NCI-H1105 (cell line): ENCODE measurements around the gene RNF157.

Experiments
- DNase-seq: peaks from one replicate; lab custom pipeline; 2025; lab: John Stamatoyannopoulos, UW

RNF157 gene

GRCh38 chr17:76240461-76241203 is at the start of gene RNF157:
TSS of gene RNF157 (minus strand) at chr17:76240493. CDS start at chr17:76240240, 253 bp downstream.
- peak; percentile 26 for DNase-seq

GRCh38 chr17:76281573-76282371 is 41.5 kb upstream of the RNF157 start:
- DNase-seq = no peak

- no peak for DNase-seq
Observed at GRCh38 chr17:76280650-76281049, 40.4 kb upstream of the RNF157 start.

GRCh38 chr17:76279742-76280287 is 39.5 kb upstream of the RNF157 start:
- no peak for DNase-seq

GRCh38 chr17:76278952-76279741 is 38.9 kb upstream of the RNF157 start:
- peak; percentile 66 for DNase-seq

GRCh38 chr17:76278268-76278908 is 38.1 kb upstream of the RNF157 start:
- DNase-seq = no peak

- DNase-seq = no peak
Observed at GRCh38 chr17:76277300-76278267, 37.3 kb upstream of the RNF157 start.

- no peak for DNase-seq
Observed at GRCh38 chr17:76276461-76277299, 36.4 kb upstream of the RNF157 start.

GRCh38 chr17:76276069-76276431 is 35.8 kb upstream of the RNF157 start:
- DNase-seq = no peak

- DNase-seq = no peak
Observed at GRCh38 chr17:76275382-76276068, 35.2 kb upstream of the RNF157 start.

GRCh38 chr17:76274112-76274956 is 34.0 kb upstream of the RNF157 start:
- no peak for DNase-seq

- no peak for DNase-seq
Observed at GRCh38 chr17:76273445-76274111, 33.3 kb upstream of the RNF157 start.

GRCh38 chr17:76272541-76273444 is 32.5 kb upstream of the RNF157 start:
- no peak for DNase-seq

- DNase-seq = no peak
Observed at GRCh38 chr17:76271669-76272540, 31.6 kb upstream of the RNF157 start.
